ENCODE measurements around the gene MICALL2. TPM values are rescaled to one million over a fixed set of nuclear protein-coding genes. Genes with fewer than 3 reads are reported as not detected.

MICALL2 gene
- polyA plus RNA-seq, result 77.8 TPM
- long read RNA-seq, donor 1, partial matches to known transcripts, result 12 of 14 reads
- long read RNA-seq, donor 1, other reads (novel, unspliced or antisense), result 0 of 14 reads
- long read RNA-seq, donor 2, partial matches to known transcripts, result 13 of 17 reads
- long read RNA-seq, donor 2, other reads (novel, unspliced or antisense), result 0 of 17 reads
- long read RNA-seq, donor 3, partial matches to known transcripts, result 17 of 27 reads
- long read RNA-seq, donor 3, other reads (novel, unspliced or antisense), result 0 of 27 reads
- long read RNA-seq, donor 4, result 0 reads
- long read RNA-seq, donor 5, partial matches to known transcripts, result 0 of 1 reads
- long read RNA-seq, donor 5, other reads (novel, unspliced or antisense), result 0 of 1 reads
- long read RNA-seq, donor 6, partial matches to known transcripts, result 5 of 9 reads
- long read RNA-seq, donor 6, other reads (novel, unspliced or antisense), result 0 of 9 reads
- long read RNA-seq, donor 7, result 0 reads
- long read RNA-seq, donor 8, partial matches to known transcripts, result 6 of 10 reads
- long read RNA-seq, donor 8, other reads (novel, unspliced or antisense), result 0 of 10 reads
- long read RNA-seq, donor 9, partial matches to known transcripts, result 10 of 10 reads
- long read RNA-seq, donor 9, other reads (novel, unspliced or antisense), result 0 of 10 reads
- long read RNA-seq, donor 10, partial matches to known transcripts, result 9 of 9 reads
- long read RNA-seq, donor 10, other reads (novel, unspliced or antisense), result 0 of 9 reads
- long read RNA-seq, donor 11, partial matches to known transcripts, result 12 of 14 reads
- long read RNA-seq, donor 11, other reads (novel, unspliced or antisense), result 0 of 14 reads

GRCh38 chr7:1458683-1459511, at the start of gene MICALL2:
Gene MICALL2, minus strand, starts transcription at chr7:1459470. Its CDS starts 144 bp downstream, at chr7:1459326.
- peaks cover 6% of the 10 kb centered on the region for H3K9me3 ChIP-seq (ENCODE audit: control insufficient read depth, low read depth, low read length)
- no peaks in the 10 kb centered on the region for H3K36me3 ChIP-seq (ENCODE audit: control insufficient read depth, insufficient read depth, low read length)
- peak in 1 of 2 donors; percentile 36 for DNase-seq
- WGBS (ENCODE audit: insufficient coverage, low lambda C conversion rate), result no CpG with 5 or more reads among the region's 69 CpGs
- H3K27me3 ChIP-seq (ENCODE audit: control insufficient read depth, insufficient read depth, low read length), result no peaks in the 10 kb centered on the region
- H3K4me1 ChIP-seq (ENCODE audit: control insufficient read depth, insufficient read depth, low read length), result peaks cover 75% of the 10 kb centered on the region
- peak within 1 kb of the TSS; percentile 87 for H3K4me3 ChIP-seq (ENCODE audit: low read length)
- H3K27ac ChIP-seq (ENCODE audit: low read length), result peak within 1 kb of the TSS; percentile 97

GRCh38 chr7:1508277-1508758, 49.0 kb upstream of the MICALL2 start:
- peaks cover 3% of the 10 kb centered on the region for H3K4me1 ChIP-seq (ENCODE audit: control insufficient read depth, insufficient read depth, low read length)
- no peak overlapping the region for H3K27ac ChIP-seq (ENCODE audit: low read length)
- no peak overlapping the region for H3K4me3 ChIP-seq (ENCODE audit: low read length)
- H3K27me3 ChIP-seq (ENCODE audit: control insufficient read depth, insufficient read depth, low read length), result no peaks in the 10 kb centered on the region
- no peaks in the 10 kb centered on the region for H3K36me3 ChIP-seq (ENCODE audit: control insufficient read depth, insufficient read depth, low read length)
- peaks cover 3% of the 10 kb centered on the region for H3K9me3 ChIP-seq (ENCODE audit: control insufficient read depth, low read depth, low read length)
- DNase-seq, result no peak
- WGBS (ENCODE audit: insufficient coverage, low lambda C conversion rate), result no CpG with 5 or more reads among the region's 10 CpGs

- H3K4me3 ChIP-seq (ENCODE audit: low read length), result no peak overlapping the region
- peak in 1 of 2 donors; percentile 17 for DNase-seq
- H3K27ac ChIP-seq (ENCODE audit: low read length), result no peak overlapping the region
- H3K36me3 ChIP-seq (ENCODE audit: control insufficient read depth, insufficient read depth, low read length), result peaks cover 18% of the 10 kb centered on the region
- no CpG with 5 or more reads among the region's 35 CpGs for WGBS (ENCODE audit: insufficient coverage, low lambda C conversion rate)
- H3K27me3 ChIP-seq (ENCODE audit: control insufficient read depth, insufficient read depth, low read length), result no peaks in the 10 kb centered on the region
- H3K9me3 ChIP-seq (ENCODE audit: control insufficient read depth, low read depth, low read length), result no peaks in the 10 kb centered on the region
- H3K4me1 ChIP-seq (ENCODE audit: control insufficient read depth, insufficient read depth, low read length), result peaks cover 7% of the 10 kb centered on the region
Measured at GRCh38 chr7:1505731-1506550, 46.7 kb upstream of the MICALL2 start.

- Histone ChIP-seq H3K27ac (ENCODE audit: low read length) (peak within 1 kb of the TSS; percentile 60), H3K4me3 (ENCODE audit: low read length) (peak within 1 kb of the TSS; percentile 72), H3K27me3 (ENCODE audit: control insufficient read depth, insufficient read depth, low read length) (no peaks in the 10 kb centered on the region), H3K9me3 (ENCODE audit: control insufficient read depth, low read depth, low read length) (no peaks in the 10 kb centered on the region), H3K4me1 (ENCODE audit: control insufficient read depth, insufficient read depth, low read length) (peaks cover 7% of the 10 kb centered on the region), H3K36me3 (ENCODE audit: control insufficient read depth, insufficient read depth, low read length) (peaks cover 34% of the 10 kb centered on the region)
- DNase-seq, result peak; percentile 90 to 94
- no CpG with 5 or more reads among the region's 118 CpGs for WGBS (ENCODE audit: insufficient coverage, low lambda C conversion rate)
Measured at GRCh38 chr7:1503816-1504775, 44.8 kb upstream of the MICALL2 start, which contains the start of gene INTS1. Gene INTS1, minus strand, starts transcription at chr7:1504389. Its CDS starts 429 bp downstream, at chr7:1503960.

GRCh38 chr7:1503390-1503789, 44.1 kb upstream of the MICALL2 start:
- no peak for DNase-seq
- no peaks in the 10 kb centered on the region for H3K9me3 ChIP-seq (ENCODE audit: control insufficient read depth, low read depth, low read length)
- H3K36me3 ChIP-seq (ENCODE audit: control insufficient read depth, insufficient read depth, low read length), result peaks cover 37% of the 10 kb centered on the region
- H3K4me1 ChIP-seq (ENCODE audit: control insufficient read depth, insufficient read depth, low read length), result peaks cover 7% of the 10 kb centered on the region
- no peaks in the 10 kb centered on the region for H3K27me3 ChIP-seq (ENCODE audit: control insufficient read depth, insufficient read depth, low read length)
- WGBS (ENCODE audit: insufficient coverage, low lambda C conversion rate), result no CpG with 5 or more reads among the region's 24 CpGs
- no peak overlapping the region for H3K27ac ChIP-seq (ENCODE audit: low read length)
- peak overlapping the region; percentile 72 for H3K4me3 ChIP-seq (ENCODE audit: low read length)

- no peaks in the 10 kb centered on the region for H3K27me3 ChIP-seq (ENCODE audit: control insufficient read depth, insufficient read depth, low read length)
- no peak for DNase-seq
- peaks cover 7% of the 10 kb centered on the region for H3K4me1 ChIP-seq (ENCODE audit: control insufficient read depth, insufficient read depth, low read length)
- no peak overlapping the region for H3K27ac ChIP-seq (ENCODE audit: low read length)
- no CpG with 5 or more reads among the region's 20 CpGs for WGBS (ENCODE audit: insufficient coverage, low lambda C conversion rate)
- H3K4me3 ChIP-seq (ENCODE audit: low read length), result peak overlapping the region; percentile 72
- peaks cover 42% of the 10 kb centered on the region for H3K36me3 ChIP-seq (ENCODE audit: control insufficient read depth, insufficient read depth, low read length)
- no peaks in the 10 kb centered on the region for H3K9me3 ChIP-seq (ENCODE audit: control insufficient read depth, low read depth, low read length)
Measured at GRCh38 chr7:1502845-1503244, 43.6 kb upstream of the MICALL2 start.

- Histone ChIP-seq H3K4me1 (ENCODE audit: control insufficient read depth, insufficient read depth, low read length) (peaks cover 5% of the 10 kb centered on the region), H3K9me3 (ENCODE audit: control insufficient read depth, low read depth, low read length) (no peaks in the 10 kb centered on the region), H3K27ac (ENCODE audit: low read length) (no peak overlapping the region), H3K36me3 (ENCODE audit: control insufficient read depth, insufficient read depth, low read length) (peaks cover 54% of the 10 kb centered on the region), H3K4me3 (ENCODE audit: low read length) (no peak overlapping the region), H3K27me3 (ENCODE audit: control insufficient read depth, insufficient read depth, low read length) (no peaks in the 10 kb centered on the region)
- WGBS (ENCODE audit: insufficient coverage, low lambda C conversion rate), result no CpG with 5 or more reads among the region's 21 CpGs
- DNase-seq, result no peak
Measured at GRCh38 chr7:1501487-1502270, 42.4 kb upstream of the MICALL2 start.

GRCh38 chr7:1500064-1500807, 41.0 kb upstream of the MICALL2 start:
- Histone ChIP-seq H3K4me1 (ENCODE audit: control insufficient read depth, insufficient read depth, low read length) (peaks cover 4% of the 10 kb centered on the region), H3K9me3 (ENCODE audit: control insufficient read depth, low read depth, low read length) (no peaks in the 10 kb centered on the region), H3K36me3 (ENCODE audit: control insufficient read depth, insufficient read depth, low read length) (peaks cover 66% of the 10 kb centered on the region), H3K4me3 (ENCODE audit: low read length) (no peak overlapping the region), H3K27ac (ENCODE audit: low read length) (no peak overlapping the region), H3K27me3 (ENCODE audit: control insufficient read depth, insufficient read depth, low read length) (no peaks in the 10 kb centered on the region)
- WGBS (ENCODE audit: insufficient coverage, low lambda C conversion rate), result no CpG with 5 or more reads among the region's 34 CpGs
- DNase-seq, result no peak
